Right atrium auricular region (tissue), 2 donors: ENCODE results near the gene ANKS1B. TPM values are rescaled to one million over a fixed set of nuclear protein-coding genes. Genes with fewer than 3 reads are reported as not detected.
"Not testable (repeated sequence)": the region's sequence is repeated elsewhere in the genome, so short reads cannot be mapped to it uniquely, and the experiment has no call there.

Source experiments
- DNase-seq: peaks from one replicate; pipeline ENCODE4 v3.0.0-alpha.2; 2019; ENCODE audit warnings: low spot score
- H3K27ac ChIP-seq, 2 donors: fragments of 200-600 bp; sonication (generic); 1 replicate in 1 of 2; 2 replicates in 1 of 2; pipeline ENCODE4 v1.5.1; 2016 to 2019
- H3K27me3 ChIP-seq, 2 donors: fragments of 200-600 bp; sonication (generic); one replicate each; pipeline versions ENCODE4 v1.5.1 to v1.6.0; 2017 to 2019
- H3K36me3 ChIP-seq: fragments of 200-600 bp; sonication (generic); one replicate; pipeline ENCODE4 v1.5.1; 2016
- H3K4me1 ChIP-seq, 2 donors: fragments of 200-600 bp; sonication (generic); one replicate each; pipeline versions ENCODE4 v1.5.1 to v1.6.0; 2017 to 2019
- H3K4me3 ChIP-seq, 2 donors: fragments of 200-600 bp; sonication (generic); 1 replicate in 1 of 2; 2 replicates in 1 of 2; pipeline ENCODE4 v1.5.1; 2017 to 2019; ENCODE audit warnings: mild to moderate bottlenecking in 1 of 2, moderate library complexity in 1 of 2
- H3K9me3 ChIP-seq, 2 donors: fragments of 200-600 bp; sonication (generic); one replicate each; pipeline ENCODE4 v1.5.1; 2019
- total RNA-seq, 2 donors: library from RNA; depleted of rRNA; stranded (reverse); fragments of >200 nt; gene quantifications; one replicate each; pipeline ENCODE4 v1.1.0, GENCODE V29; 2016
- TF ChIP-seq, protein P1 (sequence below), 2 donors: fragments of 200-600 bp; sonication (generic); IDR thresholded peaks; one replicate each; pipeline ENCODE4 v1.5.1; 2019; ENCODE audit warnings: antibody characterized with exemption in 2 of 2

The ANKS1B gene
- total RNA-seq, 2 donors from 2014 or later = 2.4 to 3.1 TPM

DNA sequence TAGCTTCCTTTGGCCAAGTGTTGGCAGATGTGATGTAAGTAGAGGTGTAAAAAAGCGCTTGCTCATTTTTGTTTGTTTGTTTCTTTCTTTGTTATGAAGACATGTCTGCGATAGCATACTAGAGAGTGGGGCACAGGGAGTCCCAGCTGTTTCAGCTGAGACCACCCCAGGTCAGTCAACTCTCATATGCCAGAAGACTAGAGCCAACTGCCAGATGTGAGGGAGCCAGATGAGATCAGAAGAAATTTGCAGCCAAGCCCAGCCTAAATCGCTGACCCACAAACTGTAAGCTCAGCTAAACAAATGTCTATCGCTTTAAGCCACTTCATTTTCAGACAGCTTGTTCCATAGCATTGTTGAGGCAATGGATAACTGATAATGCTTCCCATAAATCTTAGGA, 942.5 kb downstream of the ANKS1B start:
- no peak overlapping the region for H3K4me3 ChIP-seq
- H3K4me1 ChIP-seq = no peaks in the 10 kb centered on the region
- TF ChIP-seq, protein P1, sequence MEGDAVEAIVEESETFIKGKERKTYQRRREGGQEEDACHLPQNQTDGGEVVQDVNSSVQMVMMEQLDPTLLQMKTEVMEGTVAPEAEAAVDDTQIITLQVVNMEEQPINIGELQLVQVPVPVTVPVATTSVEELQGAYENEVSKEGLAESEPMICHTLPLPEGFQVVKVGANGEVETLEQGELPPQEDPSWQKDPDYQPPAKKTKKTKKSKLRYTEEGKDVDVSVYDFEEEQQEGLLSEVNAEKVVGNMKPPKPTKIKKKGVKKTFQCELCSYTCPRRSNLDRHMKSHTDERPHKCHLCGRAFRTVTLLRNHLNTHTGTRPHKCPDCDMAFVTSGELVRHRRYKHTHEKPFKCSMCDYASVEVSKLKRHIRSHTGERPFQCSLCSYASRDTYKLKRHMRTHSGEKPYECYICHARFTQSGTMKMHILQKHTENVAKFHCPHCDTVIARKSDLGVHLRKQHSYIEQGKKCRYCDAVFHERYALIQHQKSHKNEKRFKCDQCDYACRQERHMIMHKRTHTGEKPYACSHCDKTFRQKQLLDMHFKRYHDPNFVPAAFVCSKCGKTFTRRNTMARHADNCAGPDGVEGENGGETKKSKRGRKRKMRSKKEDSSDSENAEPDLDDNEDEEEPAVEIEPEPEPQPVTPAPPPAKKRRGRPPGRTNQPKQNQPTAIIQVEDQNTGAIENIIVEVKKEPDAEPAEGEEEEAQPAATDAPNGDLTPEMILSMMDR (IDR thresholded peaks at IDR 0.05) = no peak
- DNase-seq = no peak
- H3K27ac ChIP-seq = no peak overlapping the region
- peaks cover 0 to 6% of the 10 kb centered on the region in 2 donors for H3K9me3 ChIP-seq
- H3K36me3 ChIP-seq = no peaks in the 10 kb centered on the region
- no peaks in the 10 kb centered on the region for H3K27me3 ChIP-seq

- TF ChIP-seq, protein P1 (IDR thresholded peaks at IDR 0.05) = no peak
Observed at GRCh38 chr12:99039367-99040120, 945.2 kb downstream of the ANKS1B start.

DNA sequence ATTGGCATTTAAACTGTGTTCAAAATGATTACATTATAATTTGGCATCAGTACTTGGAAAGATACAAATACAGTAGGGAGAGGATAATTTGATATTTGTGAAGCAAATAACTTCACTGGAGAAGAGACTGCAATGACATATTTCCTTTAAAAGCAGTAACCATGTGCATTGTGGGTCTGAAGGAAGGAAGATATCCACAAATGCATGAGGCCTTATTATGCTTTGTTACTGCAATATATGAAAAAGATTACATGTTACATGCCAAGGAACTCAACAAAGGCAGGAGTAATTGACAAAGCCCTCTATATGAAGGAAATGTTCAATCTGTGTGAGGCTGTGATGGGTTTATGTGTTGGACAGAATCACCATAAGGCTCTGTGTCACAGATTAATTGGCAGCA, 948.2 kb downstream of the ANKS1B start:
- no peak for DNase-seq
- TF ChIP-seq, protein P1 (IDR thresholded peaks at IDR 0.05) = no peak
- no peaks in the 10 kb centered on the region for H3K36me3 ChIP-seq
- no peak overlapping the region for H3K27ac ChIP-seq
- no peaks in the 10 kb centered on the region for H3K4me1 ChIP-seq
- H3K4me3 ChIP-seq = no peak overlapping the region
- H3K27me3 ChIP-seq = no peaks in the 10 kb centered on the region
- H3K9me3 ChIP-seq = no peaks in the 10 kb centered on the region

More at GRCh38 chr12:99039367-99040120, 945.2 kb downstream of the ANKS1B start:
- DNase-seq = no peak
- no peaks in the 10 kb centered on the region for H3K27me3 ChIP-seq
- no peaks in the 10 kb centered on the region for H3K4me1 ChIP-seq
- H3K4me3 ChIP-seq = no peak overlapping the region
- no peak overlapping the region for H3K27ac ChIP-seq
- H3K9me3 ChIP-seq = no peaks in the 10 kb centered on the region
- no peaks in the 10 kb centered on the region for H3K36me3 ChIP-seq

- Histone ChIP-seq H3K27ac (no peak overlapping the region), H3K4me1 (no peaks in the 10 kb centered on the region), H3K36me3 (no peaks in the 10 kb centered on the region), H3K9me3 (no peaks in the 10 kb centered on the region), H3K4me3 (no peak overlapping the region), H3K27me3 (no peaks in the 10 kb centered on the region)
- TF ChIP-seq, protein P1 (IDR thresholded peaks at IDR 0.05) = no peak
- DNase-seq = no peak
Observed at GRCh38 chr12:99035803-99036202, 948.9 kb downstream of the ANKS1B start.

- not testable (repeated sequence) for H3K9me3 ChIP-seq, H3K27me3 ChIP-seq, H3K4me3 ChIP-seq, H3K36me3 ChIP-seq, H3K4me1 ChIP-seq, H3K27ac ChIP-seq, DNase-seq
Observed at GRCh38 chr12:99034201-99034600, 950.5 kb downstream of the ANKS1B start.

DNA sequence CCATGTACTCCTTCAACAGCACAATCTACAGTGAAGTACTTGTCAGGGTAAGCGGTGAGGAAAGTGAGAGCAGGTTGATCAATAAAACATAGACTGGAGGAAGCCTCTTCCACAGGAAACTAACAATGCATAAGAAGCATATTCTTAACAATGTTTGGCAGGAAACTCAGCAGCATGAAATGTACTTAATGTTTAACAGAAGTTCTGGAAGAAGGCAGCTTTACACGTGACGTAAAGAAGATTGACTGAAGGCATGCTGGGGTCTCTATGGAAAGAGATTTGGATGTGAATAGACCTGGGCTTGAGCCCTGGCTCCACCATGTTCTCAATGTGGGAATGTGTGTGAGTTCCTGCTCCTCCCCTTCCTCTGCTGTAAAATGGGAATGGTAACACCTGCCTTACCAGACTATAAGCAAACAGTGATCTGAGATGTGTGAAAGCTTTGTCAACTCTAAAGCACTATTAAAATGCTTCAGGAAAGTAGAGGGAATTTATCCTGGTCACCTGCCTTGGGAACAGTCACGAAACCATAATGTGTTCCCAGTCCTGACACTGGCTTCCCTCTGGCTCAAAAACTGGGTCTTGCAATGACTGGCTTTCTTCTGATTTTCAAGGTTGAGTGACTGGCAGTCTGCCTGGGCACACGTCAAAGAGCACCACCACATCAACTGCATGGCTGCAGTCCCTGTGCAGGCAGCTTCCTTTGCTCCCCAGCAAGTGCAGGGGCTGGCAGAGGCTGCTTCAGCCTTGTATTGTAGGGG, 955.0 kb downstream of the ANKS1B start:
- Histone ChIP-seq H3K27me3 (no peaks in the 10 kb centered on the region), H3K9me3 (no peaks in the 10 kb centered on the region), H3K27ac (no peak overlapping the region), H3K36me3 (no peaks in the 10 kb centered on the region), H3K4me1 (no peaks in the 10 kb centered on the region), H3K4me3 (no peak overlapping the region)
- TF ChIP-seq, protein P1 (IDR thresholded peaks at IDR 0.05) = no peak
- DNase-seq = no peak
